ENCODE results near the gene ARHGAP44.

DNA sequence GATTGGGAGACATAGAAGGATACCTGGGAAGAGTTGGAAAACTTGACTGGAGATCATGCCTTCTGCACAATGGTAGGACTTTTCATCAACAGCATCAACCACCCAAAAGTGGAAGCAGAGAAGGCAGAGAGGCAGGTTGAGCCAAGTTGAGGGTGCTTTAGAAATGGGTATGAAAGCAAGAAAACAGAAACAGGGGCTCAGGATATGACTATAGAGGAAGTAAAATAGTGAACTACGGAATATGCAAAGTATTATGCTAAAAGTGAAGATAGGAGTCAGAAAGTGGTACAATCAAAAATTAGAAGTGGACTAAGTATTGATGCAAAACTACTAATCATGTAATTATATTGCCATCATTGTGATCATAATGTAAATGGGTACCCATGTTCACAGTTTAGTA, 16.1 kb upstream of the ARHGAP44 start:
- TF ChIP-seq, protein P1, sequence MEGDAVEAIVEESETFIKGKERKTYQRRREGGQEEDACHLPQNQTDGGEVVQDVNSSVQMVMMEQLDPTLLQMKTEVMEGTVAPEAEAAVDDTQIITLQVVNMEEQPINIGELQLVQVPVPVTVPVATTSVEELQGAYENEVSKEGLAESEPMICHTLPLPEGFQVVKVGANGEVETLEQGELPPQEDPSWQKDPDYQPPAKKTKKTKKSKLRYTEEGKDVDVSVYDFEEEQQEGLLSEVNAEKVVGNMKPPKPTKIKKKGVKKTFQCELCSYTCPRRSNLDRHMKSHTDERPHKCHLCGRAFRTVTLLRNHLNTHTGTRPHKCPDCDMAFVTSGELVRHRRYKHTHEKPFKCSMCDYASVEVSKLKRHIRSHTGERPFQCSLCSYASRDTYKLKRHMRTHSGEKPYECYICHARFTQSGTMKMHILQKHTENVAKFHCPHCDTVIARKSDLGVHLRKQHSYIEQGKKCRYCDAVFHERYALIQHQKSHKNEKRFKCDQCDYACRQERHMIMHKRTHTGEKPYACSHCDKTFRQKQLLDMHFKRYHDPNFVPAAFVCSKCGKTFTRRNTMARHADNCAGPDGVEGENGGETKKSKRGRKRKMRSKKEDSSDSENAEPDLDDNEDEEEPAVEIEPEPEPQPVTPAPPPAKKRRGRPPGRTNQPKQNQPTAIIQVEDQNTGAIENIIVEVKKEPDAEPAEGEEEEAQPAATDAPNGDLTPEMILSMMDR (IDR thresholded peaks at IDR 0.05; ENCODE audit: extremely low read depth in 1 of 2, insufficient read depth in 1 of 2, low read depth in 1 of 2, low read length in 2 of 2), result no peak
- no peak for TF ChIP-seq POLR2A (IDR thresholded peaks at IDR 0.05; ENCODE audit: low read depth, low read length)

All from endothelial cell of umbilical vein (primary cell).